Lower lobe of right lung (tissue), 2 donors: ENCODE results near the gene GOLGA6A. TPM values are rescaled to one million over a fixed set of nuclear protein-coding genes. Genes with fewer than 3 reads are reported as not detected.
A peak's percentile ranks its signal among the peaks of the same experiment; 100 is the strongest.

Source experiments
- ATAC-seq, 2 donors: fragments of 200-7000 bp; cut with Tn5 transposase; one replicate each; pipeline ENCODE4 v1.9.1; 2020 to 2022; ENCODE audit warnings: mild to moderate bottlenecking in 2 of 2, moderate library complexity in 2 of 2
- DNase-seq: peaks from one replicate; pipeline ENCODE4 v3.0.0-alpha.2; 2020
- H3K27ac ChIP-seq: fragments of 200-600 bp; one replicate; pipeline ENCODE4 v1.8.0; 2022
- H3K27me3 ChIP-seq: fragments of 200-600 bp; one replicate; pipeline ENCODE4 v1.8.0; 2022; ENCODE audit warnings: low read depth
- H3K36me3 ChIP-seq: fragments of 200-600 bp; one replicate; pipeline ENCODE4 v1.8.0; 2022; ENCODE audit warnings: mild to moderate bottlenecking
- H3K4me1 ChIP-seq: fragments of 200-600 bp; one replicate; pipeline ENCODE4 v1.8.0; 2022
- H3K4me3 ChIP-seq: fragments of 200-600 bp; one replicate; pipeline ENCODE4 v1.8.0; 2022; ENCODE audit warnings: mild to moderate bottlenecking
- H3K9me3 ChIP-seq: fragments of 200-600 bp; one replicate; pipeline ENCODE4 v1.8.0; 2022
- intact Hi-C: fragments of 100-400 bp; cut with DNase I; formaldehyde crosslinking; loops from one replicate; pipeline ENCODE4 v1.11.0; 2022
- total RNA-seq: library from RNA; stranded (reverse); fragmentation: NEBNext Ultra II Directional; extraction: Animal tissue kit (Norgen Biotek cat#: 25700); gene quantifications from one replicate; pipeline ENCODE4 v1.2.1, GENCODE V29; 2021
- TF ChIP-seq, protein P1 (sequence below): fragments of 200-600 bp; IDR thresholded peaks from one replicate; pipeline ENCODE4 v1.8.0; 2022; ENCODE audit warnings: antibody characterized with exemption, mild to moderate bottlenecking
- donor health status: DM: no; HTN: yes; CAD: no; lungs with severe emphysema.

The GOLGA6A gene
- total RNA-seq, 1 donor from 2014 or later = not detected

DNA sequence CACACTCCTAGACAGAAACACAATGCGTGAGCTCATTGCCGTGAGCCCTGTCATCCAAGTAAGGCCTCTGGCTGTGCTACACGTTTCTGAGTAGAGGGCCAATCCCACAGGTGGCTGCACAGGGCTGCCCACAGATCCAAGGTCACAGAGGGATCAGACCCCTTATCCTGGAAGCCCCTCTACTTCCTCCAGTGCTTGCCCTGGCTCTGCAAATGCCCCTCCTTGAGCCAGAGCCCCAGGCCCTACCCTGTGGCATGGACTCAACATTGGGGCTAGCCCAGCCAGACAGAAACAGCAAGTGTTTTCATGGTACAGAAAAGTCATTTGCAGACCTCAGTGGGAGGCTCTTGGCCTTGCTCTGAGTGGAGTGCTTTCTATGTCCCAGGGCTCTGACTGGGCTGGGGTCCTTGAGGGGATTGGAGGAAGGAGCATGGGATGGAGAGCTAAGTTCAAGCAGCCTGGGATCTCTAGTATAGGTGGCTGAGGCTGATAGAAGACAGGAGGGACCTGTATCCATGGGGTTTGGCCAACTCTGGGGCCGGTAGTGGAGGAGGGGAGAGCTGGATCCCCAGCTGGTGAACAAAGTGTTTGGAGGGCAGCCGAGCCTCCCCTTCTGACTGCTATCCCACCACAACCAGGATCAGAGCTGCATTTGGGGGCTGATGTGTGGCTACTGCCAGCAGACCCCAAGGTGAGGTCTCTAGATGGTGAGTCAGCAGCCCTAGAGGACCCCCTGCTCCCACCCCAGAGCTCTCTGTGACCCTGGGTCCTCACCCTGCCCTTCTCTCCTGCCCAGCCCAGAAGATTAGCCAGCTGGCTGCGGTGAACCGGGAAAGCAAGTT, 38.7 kb downstream of the GOLGA6A start:
- TF ChIP-seq, protein P1, sequence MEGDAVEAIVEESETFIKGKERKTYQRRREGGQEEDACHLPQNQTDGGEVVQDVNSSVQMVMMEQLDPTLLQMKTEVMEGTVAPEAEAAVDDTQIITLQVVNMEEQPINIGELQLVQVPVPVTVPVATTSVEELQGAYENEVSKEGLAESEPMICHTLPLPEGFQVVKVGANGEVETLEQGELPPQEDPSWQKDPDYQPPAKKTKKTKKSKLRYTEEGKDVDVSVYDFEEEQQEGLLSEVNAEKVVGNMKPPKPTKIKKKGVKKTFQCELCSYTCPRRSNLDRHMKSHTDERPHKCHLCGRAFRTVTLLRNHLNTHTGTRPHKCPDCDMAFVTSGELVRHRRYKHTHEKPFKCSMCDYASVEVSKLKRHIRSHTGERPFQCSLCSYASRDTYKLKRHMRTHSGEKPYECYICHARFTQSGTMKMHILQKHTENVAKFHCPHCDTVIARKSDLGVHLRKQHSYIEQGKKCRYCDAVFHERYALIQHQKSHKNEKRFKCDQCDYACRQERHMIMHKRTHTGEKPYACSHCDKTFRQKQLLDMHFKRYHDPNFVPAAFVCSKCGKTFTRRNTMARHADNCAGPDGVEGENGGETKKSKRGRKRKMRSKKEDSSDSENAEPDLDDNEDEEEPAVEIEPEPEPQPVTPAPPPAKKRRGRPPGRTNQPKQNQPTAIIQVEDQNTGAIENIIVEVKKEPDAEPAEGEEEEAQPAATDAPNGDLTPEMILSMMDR = no peak
- Histone ChIP-seq H3K27me3 (no peaks in the 10 kb centered on the region), H3K9me3 (no peaks in the 10 kb centered on the region), H3K4me1 (peaks cover 36% of the 10 kb centered on the region), H3K4me3 (no peak overlapping the region), H3K36me3 (peaks cover 38% of the 10 kb centered on the region), H3K27ac (peak overlapping the region; percentile 62)
- ATAC-seq = no peak
- no peak for DNase-seq
- intact Hi-C loops = loop anchor here (10.0 kb wide), 1 partner anchor 49 kb away; the partner anchor contains the start of genes PML and STOML1

DNA sequence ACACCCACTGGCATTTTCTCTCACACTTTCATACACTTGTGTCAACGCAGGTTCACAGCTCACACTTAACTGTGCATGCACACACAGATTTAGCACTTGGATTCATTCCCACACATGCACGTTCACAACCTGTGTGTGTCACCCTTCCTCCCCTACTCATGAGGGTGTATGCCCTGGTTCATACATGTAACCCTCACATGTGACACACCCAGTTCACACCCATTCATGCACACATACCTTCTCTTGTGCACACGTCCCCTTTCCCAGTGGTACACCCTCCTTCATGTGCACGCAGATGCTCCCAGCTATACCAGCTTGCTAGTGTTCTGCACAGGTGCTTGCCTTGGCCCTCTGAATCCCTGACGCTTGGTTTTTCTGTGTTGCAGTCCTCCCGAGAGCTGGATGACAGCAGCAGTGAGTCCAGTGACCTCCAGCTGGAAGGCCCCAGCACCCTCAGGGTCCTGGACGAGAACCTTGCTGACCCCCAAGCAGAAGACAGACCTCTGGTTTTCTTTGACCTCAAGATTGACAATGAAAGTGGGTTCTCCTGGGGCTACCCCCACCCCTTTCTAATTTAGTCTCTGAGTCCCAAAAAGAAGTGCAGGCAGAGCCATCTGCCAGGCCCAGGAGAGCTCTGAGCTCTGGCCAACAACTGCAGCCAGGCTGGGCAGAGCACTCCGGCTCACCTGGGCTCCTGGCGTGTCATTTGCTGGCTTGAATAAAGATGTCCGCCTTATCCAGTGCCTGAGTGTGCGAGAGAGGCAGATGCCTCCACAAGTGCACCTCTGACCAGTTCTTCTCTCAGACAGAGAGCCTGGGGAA, 39.5 kb downstream of the GOLGA6A start:
- no peaks in the 10 kb centered on the region for H3K9me3 ChIP-seq
- peaks cover 40% of the 10 kb centered on the region for H3K36me3 ChIP-seq
- DNase-seq = no peak
- no peaks in the 10 kb centered on the region for H3K27me3 ChIP-seq
- peak overlapping the region; percentile 62 for H3K27ac ChIP-seq
- intact Hi-C loops = loop anchor here (10.0 kb wide), 1 partner anchor 48 kb away; the partner anchor contains the start of genes PML and STOML1
- TF ChIP-seq, protein P1 = no peak
- ATAC-seq = no peak
- no peak overlapping the region for H3K4me3 ChIP-seq
- peaks cover 31% of the 10 kb centered on the region for H3K4me1 ChIP-seq

DNA sequence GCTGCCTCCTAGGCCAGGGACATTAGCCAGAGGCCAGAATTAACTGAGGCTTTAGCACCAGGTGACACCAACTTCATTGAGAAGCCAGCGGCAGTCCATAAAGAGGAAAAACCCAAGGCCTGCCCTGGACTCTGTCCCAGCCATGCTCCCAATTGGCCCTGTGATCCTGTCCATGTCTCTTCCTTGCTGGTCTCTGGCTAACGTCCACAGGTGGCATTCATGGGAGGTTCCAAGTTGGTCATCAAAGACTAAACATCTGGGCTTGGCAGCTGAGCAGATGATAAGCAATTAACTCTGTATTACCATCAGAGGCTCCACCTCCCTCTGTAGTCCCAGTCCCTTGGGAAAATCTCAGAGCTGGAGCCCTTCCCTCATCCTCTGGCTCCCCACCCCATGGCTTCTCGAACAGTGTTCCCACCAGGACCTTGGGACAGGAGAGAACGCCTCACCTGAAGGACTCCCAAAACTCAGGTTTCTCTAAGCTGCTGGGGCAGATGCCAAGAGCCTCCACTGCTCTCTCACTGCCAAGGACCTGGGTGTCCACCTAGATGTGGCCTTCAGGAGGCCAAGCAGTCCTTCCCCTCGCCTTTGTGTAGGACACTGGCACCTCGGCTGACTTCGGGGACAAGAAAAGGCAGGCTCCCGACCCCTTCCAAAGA, 40.4 kb downstream of the GOLGA6A start:
- H3K27ac ChIP-seq = no peak overlapping the region
- intact Hi-C loops = loop anchor here (10.0 kb wide), 1 partner anchor 47 kb away; the partner anchor contains the start of genes PML and STOML1
- H3K4me1 ChIP-seq = peaks cover 32% of the 10 kb centered on the region
- no peaks in the 10 kb centered on the region for H3K27me3 ChIP-seq
- no peak for DNase-seq
- no peak for ATAC-seq
- TF ChIP-seq, protein P1 = no peak
- H3K36me3 ChIP-seq = peaks cover 49% of the 10 kb centered on the region
- no peak overlapping the region for H3K4me3 ChIP-seq
- no peaks in the 10 kb centered on the region for H3K9me3 ChIP-seq

DNA sequence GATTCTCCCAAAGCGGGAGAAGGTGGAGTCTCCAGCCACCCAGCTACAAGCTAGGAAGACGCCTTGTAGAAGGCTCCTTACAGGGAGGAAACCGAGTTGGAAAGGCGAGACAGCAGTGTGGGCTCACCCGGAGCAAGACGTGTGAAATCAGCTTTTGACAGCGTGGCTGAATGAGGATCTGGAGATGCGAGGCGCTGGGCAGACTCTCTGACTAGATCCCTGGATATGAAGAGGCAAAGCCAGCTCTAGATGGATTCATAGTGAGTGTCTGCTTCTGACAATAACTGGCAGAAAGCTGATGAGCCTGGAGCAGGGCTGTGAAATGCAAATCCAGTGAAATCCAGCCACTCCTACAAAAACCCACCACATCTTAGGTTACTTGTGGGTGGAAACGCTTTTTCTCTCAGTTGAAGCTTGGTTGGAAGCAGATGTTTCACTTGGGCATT, 41.0 kb downstream of the GOLGA6A start:
- no peak overlapping the region for H3K4me3 ChIP-seq
- intact Hi-C loops = loop anchor here (10.0 kb wide), 1 partner anchor 47 kb away; the partner anchor contains the start of genes PML and STOML1

More for the DNA sequence above, 41.0 kb downstream of the GOLGA6A start:
- no peaks in the 10 kb centered on the region for H3K9me3 ChIP-seq
- peaks cover 55% of the 10 kb centered on the region for H3K36me3 ChIP-seq
- H3K27me3 ChIP-seq = no peaks in the 10 kb centered on the region
- peaks cover 38% of the 10 kb centered on the region for H3K4me1 ChIP-seq
- TF ChIP-seq, protein P1 = no peak
- peak overlapping the region; percentile 67 for H3K27ac ChIP-seq
- ATAC-seq (no peak), DNase-seq (no peak)
